NCI-H748 treated with DMSO at 0.1 percent for 48 hours (cell line): Measurements from ENCODE around the gene VPS33A.
"Not testable (repeated sequence)": the region's sequence is repeated elsewhere in the genome, so short reads cannot be mapped to it uniquely, and the experiment has no call there.

Experiments
- DNase-seq: peaks from one replicate; lab custom pipeline; 2025; lab: John Stamatoyannopoulos, UW

Gene VPS33A

GRCh38 chr12:122266230-122266901, at the start of gene VPS33A:
Gene VPS33A, minus strand, starts transcription at chr12:122266494. Its CDS starts 86 bp downstream, at chr12:122266408.
- DNase-seq, result peak; percentile 88

GRCh38 chr12:122312926-122313325, 46.6 kb upstream of the VPS33A start:
- no peak for DNase-seq

- DNase-seq, result no peak
Measured at GRCh38 chr12:122311696-122312095, 45.4 kb upstream of the VPS33A start.

- DNase-seq, result no peak
Measured at GRCh38 chr12:122310626-122311333, 44.5 kb upstream of the VPS33A start.

GRCh38 chr12:122309564-122310121, 43.3 kb upstream of the VPS33A start:
- DNase-seq, result no peak

GRCh38 chr12:122308811-122309210, 42.5 kb upstream of the VPS33A start:
- no peak for DNase-seq

GRCh38 chr12:122306407-122306806, 40.1 kb upstream of the VPS33A start:
- DNase-seq, result no peak

GRCh38 chr12:122304924-122305323, 38.6 kb upstream of the VPS33A start:
- no peak for DNase-seq

GRCh38 chr12:122303068-122303467, 36.8 kb upstream of the VPS33A start:
- DNase-seq, result no peak

- no peak for DNase-seq
Measured at GRCh38 chr12:122298071-122298748, 31.9 kb upstream of the VPS33A start.

GRCh38 chr12:122297494-122297893, 31.2 kb upstream of the VPS33A start:
- no peak for DNase-seq

- no peak for DNase-seq
Measured at GRCh38 chr12:122295877-122296276, 29.6 kb upstream of the VPS33A start.

- DNase-seq, result no peak
Measured at GRCh38 chr12:122293081-122293480, 26.8 kb upstream of the VPS33A start.

- DNase-seq, result no peak
Measured at GRCh38 chr12:122291431-122291830, 25.1 kb upstream of the VPS33A start.

- no peak for DNase-seq
Measured at GRCh38 chr12:122283680-122284079, 17.4 kb upstream of the VPS33A start.

GRCh38 chr12:122282061-122282460, 15.8 kb upstream of the VPS33A start:
- no peak for DNase-seq

GRCh38 chr12:122276242-122276641, 9.9 kb upstream of the VPS33A start:
- no peak for DNase-seq

GRCh38 chr12:122275459-122275858, 9.2 kb upstream of the VPS33A start:
- no peak for DNase-seq

GRCh38 chr12:122265886-122266229, 436 bp downstream of the VPS33A start:
- DNase-seq, result no peak

- DNase-seq, result no peak
Measured at GRCh38 chr12:122265476-122265875, 818 bp downstream of the VPS33A start.

- DNase-seq, result not testable (repeated sequence)
Measured at GRCh38 chr12:122260735-122261134, 5.6 kb downstream of the VPS33A start.

- DNase-seq, result not testable (repeated sequence)
Measured at GRCh38 chr12:122258939-122259338, 7.4 kb downstream of the VPS33A start.

GRCh38 chr12:122258462-122258861, 7.8 kb downstream of the VPS33A start:
- not testable (repeated sequence) for DNase-seq
